HG03064 (cell line): ENCODE measurements around the gene RPRD1A.
A peak's percentile ranks its signal among the peaks of the same experiment; 100 is the strongest.
"Not testable (repeated sequence)": the region's sequence is repeated elsewhere in the genome, so short reads cannot be mapped to it uniquely, and the experiment has no call there.

ENCODE experiments used
- ATAC-seq: cut with Tn5 transposase; IDR thresholded peaks from one replicate; pipeline ENCODE4 v1.9.1; 2021; ENCODE audit warnings: low read depth; ENCODE audit not compliant: unreplicated experiment

Gene RPRD1A

DNA sequence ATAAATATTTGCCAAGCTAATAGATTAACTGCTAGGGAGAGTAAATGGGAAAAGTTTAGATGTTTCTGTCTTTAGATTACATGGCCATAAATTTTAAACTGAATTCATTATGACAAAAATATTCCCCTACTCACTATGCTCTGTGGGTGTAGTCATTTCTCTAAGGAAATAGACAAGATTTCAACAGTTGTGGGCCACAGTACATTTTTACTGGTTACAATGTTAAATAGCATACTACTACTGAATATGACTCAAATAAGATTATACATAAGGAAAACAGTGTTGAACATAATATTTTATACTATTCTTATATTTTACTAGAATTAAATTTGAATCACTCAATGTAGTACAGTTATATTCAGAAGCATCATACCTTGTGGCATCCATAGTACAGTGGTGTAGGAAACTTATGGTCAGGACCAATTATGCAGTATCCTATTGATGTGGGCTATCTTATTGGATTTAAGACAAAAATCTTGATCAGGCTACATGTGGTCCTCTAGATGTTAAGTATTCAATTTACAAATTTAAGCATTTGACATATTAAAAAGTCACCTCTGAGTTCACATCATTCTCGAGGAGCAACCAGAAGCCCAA, 33.0 kb downstream of the RPRD1A start:
- ATAC-seq, result no peak

DNA sequence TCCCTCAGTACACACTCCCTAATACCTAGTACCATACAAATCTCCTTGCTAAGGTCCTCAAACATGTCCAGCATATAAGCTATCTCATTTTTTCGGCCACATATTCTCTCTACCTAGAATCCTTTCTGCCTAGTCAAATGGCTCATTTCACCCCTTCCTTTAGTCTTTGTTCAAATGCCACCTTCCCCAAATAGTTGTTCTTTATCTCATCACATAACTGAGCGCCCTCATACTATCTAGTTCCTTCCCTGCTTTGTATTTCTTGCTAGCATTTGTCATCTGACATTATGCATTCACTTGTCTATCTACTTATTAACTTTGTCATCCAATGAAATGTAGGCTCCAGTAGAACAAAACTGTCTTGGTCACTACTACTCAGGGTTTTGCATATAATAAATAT, 35.5 kb downstream of the RPRD1A start:
- no peak for ATAC-seq

DNA sequence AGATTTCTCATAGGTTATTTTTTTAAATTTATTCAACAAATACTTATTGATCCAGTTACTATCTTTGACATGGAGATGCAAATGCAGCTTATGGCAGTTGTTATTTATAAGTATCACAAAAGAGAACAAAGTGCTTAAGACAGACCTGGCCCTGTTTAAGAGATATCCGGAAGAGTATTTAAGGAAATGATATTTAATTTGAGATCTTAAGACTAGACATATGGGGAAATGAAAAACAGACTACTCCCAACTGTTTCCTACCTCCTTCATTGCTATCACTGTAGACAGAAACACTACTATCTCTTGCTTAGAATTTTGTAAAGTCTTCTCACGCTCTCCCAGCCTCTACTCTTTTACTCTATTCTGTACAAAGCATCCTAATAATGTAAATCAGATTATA, 36.0 kb downstream of the RPRD1A start:
- ATAC-seq, result no peak

DNA sequence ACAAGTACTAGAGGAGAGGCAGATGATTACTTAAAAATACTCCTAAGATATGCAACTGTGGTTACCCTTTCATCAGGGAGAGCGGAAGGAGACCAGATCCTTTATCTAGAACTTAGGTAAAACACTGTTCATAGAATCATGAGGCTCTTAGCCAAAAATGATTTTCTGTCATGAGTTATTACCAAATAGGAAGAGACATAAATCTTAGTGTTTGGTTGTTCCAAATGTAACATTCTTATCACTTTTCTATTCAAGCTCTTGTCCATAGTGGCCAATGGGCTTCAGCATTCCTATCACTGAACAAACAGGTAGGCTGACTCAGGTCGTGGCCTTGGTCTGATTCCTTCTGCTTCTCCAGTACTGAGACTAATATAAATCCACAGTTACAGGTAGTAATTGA, 38.5 kb downstream of the RPRD1A start:
- no peak for ATAC-seq

DNA sequence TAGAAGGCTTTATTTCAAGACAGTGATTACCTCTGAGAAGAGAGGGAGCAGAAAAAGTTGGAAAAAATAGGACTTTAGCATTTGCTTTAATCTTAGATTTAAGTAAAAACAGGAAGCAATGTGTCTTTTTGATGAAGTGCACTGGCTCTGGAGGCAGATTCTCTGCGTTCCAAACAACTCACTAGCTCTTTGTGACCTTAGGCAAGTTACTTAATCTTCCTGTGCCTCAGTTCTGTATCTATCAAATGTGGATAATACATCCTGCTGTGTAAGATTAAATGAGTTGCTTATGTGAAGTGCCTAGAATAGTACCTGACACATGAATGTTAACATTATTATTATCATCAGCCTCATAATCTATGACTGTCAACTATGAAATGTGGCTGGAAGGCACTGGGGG, 42.3 kb downstream of the RPRD1A start:
- ATAC-seq, result no peak

- not testable (repeated sequence) for ATAC-seq
These were observed 43.1 kb downstream of the RPRD1A start for GRCh38 chr18:36024241-36024640.

DNA sequence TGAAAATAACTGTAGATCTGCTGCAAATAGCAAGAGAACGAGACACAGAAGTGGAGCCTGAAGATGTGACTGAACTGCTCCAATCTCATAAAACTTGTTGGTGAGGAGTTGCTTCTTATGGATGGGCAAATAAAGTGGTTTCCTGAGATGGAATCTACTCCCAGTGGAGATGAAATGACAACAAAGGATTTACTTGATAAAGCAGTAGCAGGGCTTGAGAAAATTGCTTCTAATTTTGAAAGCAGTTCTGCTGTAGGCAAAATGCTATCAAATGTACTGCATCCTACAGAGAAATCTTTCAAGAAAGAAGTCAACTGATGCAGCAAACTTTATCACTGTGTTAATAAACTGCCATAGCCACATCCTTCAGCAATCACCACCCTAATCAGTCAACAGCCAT, 44.0 kb downstream of the RPRD1A start:
- no peak for ATAC-seq

- ATAC-seq, result no peak
These were observed 47.1 kb downstream of the RPRD1A start for GRCh38 chr18:36020174-36020711.

DNA sequence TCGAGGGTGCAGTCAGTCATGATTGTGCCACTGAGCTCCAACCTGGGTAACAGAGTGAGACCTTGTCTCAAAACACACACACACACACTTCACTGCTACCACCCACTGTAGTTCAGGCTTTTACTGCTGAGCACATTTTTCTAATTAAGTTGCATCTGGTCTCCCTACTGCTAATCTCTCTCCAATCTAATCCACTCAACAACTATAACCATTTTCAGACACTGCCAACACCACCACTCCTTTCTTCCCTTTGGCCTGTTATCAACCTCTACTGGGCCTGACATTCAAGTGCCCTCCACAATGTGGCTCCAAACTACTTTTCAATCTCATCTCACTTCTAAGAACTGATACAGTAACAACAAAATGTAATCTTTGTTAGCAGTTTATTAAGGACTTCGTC, 50.1 kb downstream of the RPRD1A start:
- ATAC-seq, result no peak

DNA sequence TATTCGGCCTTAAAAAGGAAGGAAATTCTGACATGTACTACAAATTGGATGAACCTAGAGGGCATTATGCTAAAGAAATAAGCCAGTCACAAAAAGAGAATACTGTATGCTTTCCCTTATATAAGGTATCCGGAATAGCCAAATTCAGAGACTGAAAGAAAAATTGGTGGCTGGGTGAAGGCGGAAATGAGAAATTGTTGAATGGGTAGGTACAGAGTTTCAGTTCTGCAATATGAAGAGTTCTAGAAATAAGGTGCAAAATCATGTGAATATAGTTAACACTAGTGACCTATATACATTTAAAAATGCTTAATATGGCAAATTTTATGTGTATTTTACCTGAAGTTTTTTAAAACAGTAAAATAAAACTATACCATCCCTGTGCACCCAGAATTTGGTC, 51.7 kb downstream of the RPRD1A start:
- peak; percentile 89 for ATAC-seq

- ATAC-seq, result no peak
These were observed 54.5 kb downstream of the RPRD1A start for GRCh38 chr18:36012891-36013290.

DNA sequence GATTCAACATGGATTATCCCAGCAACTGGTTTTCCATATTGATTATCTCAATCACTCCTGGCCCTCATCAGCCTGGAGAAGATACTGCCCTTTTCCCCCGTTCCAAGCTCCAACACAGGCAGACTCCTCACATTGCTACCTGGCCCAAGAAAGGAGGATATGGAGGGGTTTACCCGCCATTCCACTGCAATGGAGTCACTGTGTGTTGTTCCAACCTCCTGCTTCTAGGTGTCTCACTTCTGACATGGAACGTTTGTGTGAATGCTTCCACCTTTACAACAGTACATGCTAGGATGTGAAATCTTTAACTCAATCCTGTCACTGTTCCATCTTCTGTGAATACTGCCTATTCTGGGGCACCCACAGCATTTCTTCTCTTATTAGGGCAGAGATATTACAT, 58.1 kb downstream of the RPRD1A start:
- no peak for ATAC-seq

GRCh38 chr18:36006997-36007396, 60.4 kb downstream of the RPRD1A start:
- no peak for ATAC-seq

GRCh38 chr18:35999925-36000324, 67.4 kb downstream of the RPRD1A start:
- no peak for ATAC-seq

DNA sequence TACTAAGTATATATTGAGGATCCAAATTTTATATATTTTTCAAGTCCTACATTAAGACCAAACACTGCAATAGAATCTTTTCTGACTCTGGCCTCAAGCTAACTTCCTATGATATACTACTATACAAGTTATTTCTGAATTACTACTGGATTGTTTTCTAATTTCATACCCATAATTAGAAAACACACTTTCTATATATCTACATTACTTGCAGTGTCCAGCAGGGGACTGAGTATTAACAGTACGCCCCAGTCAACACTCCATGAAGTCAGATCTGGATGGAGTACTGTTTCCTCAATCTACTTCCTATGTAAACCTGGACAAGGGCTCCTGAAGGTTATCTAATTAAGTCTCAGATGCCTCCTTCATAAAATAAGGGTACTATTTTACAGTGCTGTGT, 68.4 kb downstream of the RPRD1A start:
- ATAC-seq, result no peak

DNA sequence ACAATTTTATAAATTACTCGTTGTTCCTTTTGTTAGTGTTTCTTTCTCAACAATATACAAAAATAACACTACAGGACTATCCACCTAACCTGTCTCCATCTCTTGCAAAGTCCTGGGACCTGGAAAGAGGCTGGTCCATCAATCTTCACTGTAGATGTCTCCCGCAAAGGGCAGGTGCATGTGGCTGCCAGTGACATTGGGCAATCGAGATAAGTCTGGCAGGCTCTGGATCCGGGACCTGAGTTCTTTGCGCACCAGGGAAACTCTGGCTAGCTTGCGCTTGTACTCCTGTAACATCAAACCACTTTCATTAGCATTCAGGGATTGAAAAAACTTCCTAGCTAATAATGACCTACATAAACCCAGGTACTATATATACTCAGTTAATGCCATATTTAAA, 74.3 kb downstream of the RPRD1A start:
- no peak for ATAC-seq

GRCh38 chr18:35991696-35992095, 75.7 kb downstream of the RPRD1A start:
- ATAC-seq, result no peak

DNA sequence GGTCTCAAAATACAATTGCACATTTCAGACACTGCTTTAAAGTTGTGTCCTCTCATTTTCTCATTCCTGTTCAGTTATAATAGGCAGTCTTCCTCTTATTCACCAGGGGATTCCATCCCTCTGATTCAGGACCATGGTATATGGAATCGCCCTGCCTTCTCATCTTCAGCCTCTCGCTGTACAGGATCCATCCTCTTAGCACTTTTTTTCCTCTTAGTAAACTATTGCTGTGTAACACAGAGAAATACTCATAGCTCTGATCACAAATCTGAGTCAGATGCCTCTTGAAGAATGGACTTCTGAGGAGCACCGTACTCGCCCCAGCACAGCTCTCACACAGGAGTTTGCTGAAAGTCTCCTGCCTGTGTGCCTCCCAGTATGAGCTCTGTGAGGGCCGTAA, 83.5 kb downstream of the RPRD1A start:
- ATAC-seq, result no peak

GRCh38 chr18:35983147-35983546, 84.2 kb downstream of the RPRD1A start:
- no peak for ATAC-seq

- no peak for ATAC-seq
These were observed 84.8 kb downstream of the RPRD1A start for GRCh38 chr18:35982409-35983114.

DNA sequence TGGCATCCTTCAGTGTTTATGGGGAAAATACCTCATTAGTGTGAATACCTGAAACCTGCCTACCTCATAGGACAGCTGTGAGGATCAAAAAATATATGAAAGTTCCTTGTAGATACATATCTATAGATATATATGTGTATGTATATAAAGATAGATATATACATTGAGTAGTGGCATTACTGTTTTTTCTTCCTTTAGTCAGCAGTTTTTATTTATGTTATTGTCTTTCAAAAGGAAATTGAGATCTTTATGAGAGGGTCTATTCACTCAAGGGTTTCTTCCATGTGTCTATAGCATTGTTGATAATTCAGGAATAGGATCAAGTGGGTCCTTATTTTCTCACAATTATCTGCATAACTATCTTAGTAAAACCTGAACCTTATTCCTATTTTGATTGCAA, 88.2 kb downstream of the RPRD1A start:
- ATAC-seq, result no peak

- ATAC-seq, result no peak
These were observed 93.2 kb downstream of the RPRD1A start for GRCh38 chr18:35974181-35974580.
